Thymus (tissue), 11 donors: Measurements from ENCODE around the gene LMO1. TPM values are rescaled to one million over a fixed set of nuclear protein-coding genes. Genes with fewer than 3 reads are reported as not detected.
A peak's percentile ranks its signal among the peaks of the same experiment; 100 is the strongest.

Source experiments
- DNase-seq, 9 donors: peaks; one replicate each; pipeline ENCODE4 v3.0.0-alpha.2; 2013; ENCODE audit warnings: low spot score in 9 of 9, low read depth in 6 of 9, missing footprints in 1 of 9
- H3K27ac ChIP-seq, 2 donors: one replicate each; pipeline ENCODE4 v1.5.1; 2013; ENCODE audit warnings: control low read depth in 1 of 2, low read depth in 1 of 2, low read length in 1 of 2, mild to moderate bottlenecking in 1 of 2, moderate library complexity in 1 of 2
- H3K27me3 ChIP-seq, 2 donors: one replicate each; pipeline ENCODE4 v1.5.1; 2013; ENCODE audit warnings: low read length in 1 of 2; ENCODE audit not compliant: control insufficient read depth in 2 of 2, insufficient read depth in 1 of 2
- H3K36me3 ChIP-seq, 2 donors: one replicate each; pipeline ENCODE4 v1.5.1; 2013; ENCODE audit warnings: low read length in 1 of 2, mild to moderate bottlenecking in 1 of 2, moderate library complexity in 1 of 2; ENCODE audit not compliant: control insufficient read depth in 2 of 2, insufficient read depth in 2 of 2
- H3K4me1 ChIP-seq, 2 donors: one replicate each; pipeline ENCODE4 v1.5.1; 2013; ENCODE audit warnings: low read length in 2 of 2; ENCODE audit not compliant: control insufficient read depth in 2 of 2, insufficient read depth in 2 of 2
- H3K4me3 ChIP-seq, 2 donors: one replicate each; pipeline ENCODE4 v1.5.1; 2013; ENCODE audit warnings: low read length in 2 of 2, control low read depth in 1 of 2, mild to moderate bottlenecking in 1 of 2
- H3K9me3 ChIP-seq, 2 donors: one replicate each; pipeline ENCODE4 v1.5.1; 2013; ENCODE audit warnings: low read length in 1 of 2, mild to moderate bottlenecking in 1 of 2; ENCODE audit not compliant: control insufficient read depth in 2 of 2, insufficient read depth in 1 of 2
- WGBS: extraction: QIAGEN DNeasy Blood & Tissue Kit; methylation state at CpG from one replicate; pipeline ENCODE4 v1.1.7; 2013; 5-methylcytosine and 5-hydroxymethylcytosine counted together
- polyA plus RNA-seq: library from polyadenylated mRNA; stranded (reverse); fragments of 200-250 nt; gene quantifications from one replicate; pipeline ENCODE4 v1.2.3, GENCODE V29; 2013
- total RNA-seq: library from RNA; stranded (reverse); fragments of 120-200 nt; gene quantifications from one replicate; pipeline ENCODE4 v1.2.4, GENCODE V29; 2013
- donor health status: healthy.

The LMO1 gene
- total and polyA plus RNA-seq, 2 donors: 0.05 to 0.32 TPM

- no peaks in the 10 kb centered on the region for H3K9me3 ChIP-seq
- H3K4me1 ChIP-seq: no peaks in the 10 kb centered on the region
- no peaks in the 10 kb centered on the region for H3K27me3 ChIP-seq
- no peak for DNase-seq
- 94% methylated on average over 5 of the region's 5 CpGs for WGBS
- no peak overlapping the region for H3K27ac ChIP-seq
- no peaks in the 10 kb centered on the region for H3K36me3 ChIP-seq
- no peak overlapping the region for H3K4me3 ChIP-seq
These were observed 29.3 kb downstream of the LMO1 start for GRCh38 chr11:8234425-8234821.

- no peaks in the 10 kb centered on the region for H3K27me3 ChIP-seq
These were observed 29.8 kb downstream of the LMO1 start for GRCh38 chr11:8233691-8234424.

GRCh38 chr11:8232849-8233606 is 30.6 kb downstream of the LMO1 start:
- Histone ChIP-seq H3K27ac (no peak overlapping the region), H3K27me3 (no peaks in the 10 kb centered on the region), H3K4me1 (peaks cover 0 to 4% of the 10 kb centered on the region in 2 donors), H3K36me3 (no peaks in the 10 kb centered on the region), H3K9me3 (no peaks in the 10 kb centered on the region), H3K4me3 (no peak overlapping the region)
- WGBS: 83% methylated on average over 9 of the region's 9 CpGs
- no peak for DNase-seq

More at GRCh38 chr11:8233691-8234424, 29.8 kb downstream of the LMO1 start:
- Histone ChIP-seq H3K9me3 (no peaks in the 10 kb centered on the region), H3K36me3 (no peaks in the 10 kb centered on the region), H3K4me3 (no peak overlapping the region), H3K27ac (no peak overlapping the region), H3K4me1 (peaks cover 0 to under 1% of the 10 kb centered on the region in 2 donors)
- 94% methylated on average over 11 of the region's 11 CpGs for WGBS
- DNase-seq: no peak

- Histone ChIP-seq H3K4me1 (peaks cover 0 to 4% of the 10 kb centered on the region in 2 donors), H3K36me3 (no peaks in the 10 kb centered on the region), H3K27me3 (no peaks in the 10 kb centered on the region), H3K27ac (no peak overlapping the region), H3K9me3 (no peaks in the 10 kb centered on the region), H3K4me3 (no peak overlapping the region)
- WGBS: 93% methylated on average over 5 of the region's 5 CpGs
- no peak for DNase-seq
These were observed 31.3 kb downstream of the LMO1 start for GRCh38 chr11:8232414-8232813.

GRCh38 chr11:8231979-8232378 is 31.7 kb downstream of the LMO1 start:
- no peaks in the 10 kb centered on the region for H3K27me3 ChIP-seq
- no peaks in the 10 kb centered on the region for H3K9me3 ChIP-seq
- WGBS: 93% methylated on average over 5 of the region's 5 CpGs
- H3K27ac ChIP-seq: no peak overlapping the region
- no peak for DNase-seq
- no peak overlapping the region for H3K4me3 ChIP-seq
- peaks cover 0 to 4% of the 10 kb centered on the region in 2 donors for H3K4me1 ChIP-seq
- no peaks in the 10 kb centered on the region for H3K36me3 ChIP-seq

GRCh38 chr11:8230921-8231847 is 32.5 kb downstream of the LMO1 start:
- no peaks in the 10 kb centered on the region for H3K36me3 ChIP-seq
- H3K9me3 ChIP-seq: no peaks in the 10 kb centered on the region
- 96% methylated on average over 21 of the region's 21 CpGs for WGBS
- no peaks in the 10 kb centered on the region for H3K27me3 ChIP-seq
- no peak overlapping the region for H3K4me3 ChIP-seq
- H3K4me1 ChIP-seq: peaks cover 0 to 4% of the 10 kb centered on the region in 2 donors
- no peak overlapping the region for H3K27ac ChIP-seq
- DNase-seq: no peak

GRCh38 chr11:8230178-8230859 is 33.4 kb downstream of the LMO1 start:
- no peak overlapping the region for H3K27ac ChIP-seq
- peaks cover 0 to 4% of the 10 kb centered on the region in 2 donors for H3K4me1 ChIP-seq
- 96% methylated on average over 22 of the region's 22 CpGs for WGBS
- no peaks in the 10 kb centered on the region for H3K9me3 ChIP-seq
- no peaks in the 10 kb centered on the region for H3K27me3 ChIP-seq
- no peak overlapping the region for H3K4me3 ChIP-seq
- no peak for DNase-seq
- H3K36me3 ChIP-seq: no peaks in the 10 kb centered on the region

GRCh38 chr11:8229299-8230177 is 34.1 kb downstream of the LMO1 start:
- no peak overlapping the region for H3K27ac ChIP-seq
- H3K9me3 ChIP-seq: no peaks in the 10 kb centered on the region
- 93% methylated on average over 9 of the region's 9 CpGs for WGBS
- no peak overlapping the region for H3K4me3 ChIP-seq
- DNase-seq: peak in 1 of 9 donors; percentile 26
- H3K4me1 ChIP-seq: peaks cover 0 to 4% of the 10 kb centered on the region in 2 donors
- no peaks in the 10 kb centered on the region for H3K27me3 ChIP-seq
- no peaks in the 10 kb centered on the region for H3K36me3 ChIP-seq
